Stimulated activated CD4-positive, alpha-beta T cell treated with anti-CD3 and anti-CD28 coated beads, Interleukin-15, amount 100 ng/mL, for 24 hours (primary cell): Measurements from ENCODE around the gene SEPHS2.
A peak's percentile ranks its signal among the peaks of the same experiment; 100 is the strongest.

Experiments used
- DNase-seq: peaks from one replicate; pipeline ENCODE4 v3.0.0-alpha.2; 2020

The SEPHS2 gene

GRCh38 chr16:30428055-30428454 lies 17.6 kb downstream of the SEPHS2 start:
- no peak for DNase-seq

- no peak for DNase-seq
These were observed 24.7 kb downstream of the SEPHS2 start for GRCh38 chr16:30421010-30421409.

GRCh38 chr16:30418350-30419181 lies 27.1 kb downstream of the SEPHS2 start:
- DNase-seq, result no peak

GRCh38 chr16:30417529-30418349 lies 27.9 kb downstream of the SEPHS2 start:
- peak; percentile 91 for DNase-seq

- peak; percentile 37 for DNase-seq
These were observed 28.8 kb downstream of the SEPHS2 start for GRCh38 chr16:30416624-30417528.

GRCh38 chr16:30416047-30416603 lies 29.5 kb downstream of the SEPHS2 start:
- no peak for DNase-seq

- DNase-seq, result no peak
These were observed 31.5 kb downstream of the SEPHS2 start for GRCh38 chr16:30414159-30414558.

GRCh38 chr16:30413112-30413806 lies 32.4 kb downstream of the SEPHS2 start:
- no peak for DNase-seq

- peak; percentile 93 for DNase-seq
These were observed 36.3 kb downstream of the SEPHS2 start for GRCh38 chr16:30409125-30410060.

- DNase-seq, result no peak
These were observed 37.7 kb downstream of the SEPHS2 start for GRCh38 chr16:30407804-30408534.

GRCh38 chr16:30407102-30407803 lies 38.4 kb downstream of the SEPHS2 start, which contains the start of gene ZNF771:
Gene ZNF771, plus strand, starts transcription at chr16:30407606. Its CDS starts 448 bp downstream, at chr16:30408054.
- peak; percentile 98 for DNase-seq

- no peak for DNase-seq
These were observed 38.9 kb downstream of the SEPHS2 start for GRCh38 chr16:30406795-30407101.

GRCh38 chr16:30401768-30402425 lies 43.8 kb downstream of the SEPHS2 start:
- DNase-seq, result no peak

- no peak for DNase-seq
These were observed 46.1 kb downstream of the SEPHS2 start for GRCh38 chr16:30399435-30400186.

GRCh38 chr16:30398661-30399434 lies 46.8 kb downstream of the SEPHS2 start:
- DNase-seq, result no peak

- no peak for DNase-seq
These were observed 47.7 kb downstream of the SEPHS2 start for GRCh38 chr16:30397776-30398660.
